ENCODE results near the gene PPP1R12B. TPM values are rescaled to one million over a fixed set of nuclear protein-coding genes. Genes with fewer than 3 reads are reported as not detected.

The PPP1R12B gene
- total RNA-seq, 2 experiments from 2014 or later, result 19.1 to 23.5 TPM

DNA sequence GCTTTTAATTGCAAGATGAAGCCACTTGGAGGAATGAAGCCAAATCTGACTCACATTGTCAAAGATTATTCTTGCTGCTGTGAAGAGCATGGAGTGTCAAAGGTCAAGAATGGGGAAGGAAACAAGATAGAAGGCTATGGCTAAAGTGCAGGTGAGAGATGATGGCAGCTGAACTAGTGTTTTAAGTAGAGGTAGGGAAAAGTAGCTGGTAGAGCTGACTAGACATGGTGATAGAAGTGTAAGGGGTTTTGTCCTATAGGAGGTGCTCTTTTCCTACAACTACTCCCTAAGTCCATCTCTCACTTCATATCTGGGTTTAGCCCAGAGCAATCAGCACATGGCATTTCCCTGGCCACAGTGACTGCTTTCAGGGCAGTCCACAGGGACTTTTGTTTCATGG lies 18.6 kb upstream of the PPP1R12B start:
- Histone ChIP-seq H3K36me3 (ENCODE audit: insufficient read depth, low read length) (peaks cover 66% of the 10 kb centered on the region), H4K20me1 (ENCODE audit: insufficient read depth, low read length) (no peaks in the 10 kb centered on the region; the same call in 1 of the 2 replicates), H3K27ac (ENCODE audit: low read depth, low read length, poor library complexity, severe bottlenecking) (no peak overlapping the region), H3K9me3 (ENCODE audit: low read length) (no peaks in the 10 kb centered on the region), H3K4me2 (ENCODE audit: low read length) (no peak overlapping the region), H3K4me3 (ENCODE audit: low read depth, low read length, poor library complexity, severe bottlenecking) (no peak overlapping the region), H3K4me1 (ENCODE audit: insufficient read depth, low read length, poor library complexity, severe bottlenecking) (no peaks in the 10 kb centered on the region), H3K79me2 (ENCODE audit: insufficient read depth, low read depth, low read length) (no peaks in the 10 kb centered on the region), H3K9me2 (ENCODE audit: insufficient read depth, low read length) (no peaks in the 10 kb centered on the region), H2AFZ (ENCODE audit: low read length) (no peak overlapping the region)
- BruUV-seq (replicated peaks), result no TSS peak
- TF ChIP-seq, protein P1, sequence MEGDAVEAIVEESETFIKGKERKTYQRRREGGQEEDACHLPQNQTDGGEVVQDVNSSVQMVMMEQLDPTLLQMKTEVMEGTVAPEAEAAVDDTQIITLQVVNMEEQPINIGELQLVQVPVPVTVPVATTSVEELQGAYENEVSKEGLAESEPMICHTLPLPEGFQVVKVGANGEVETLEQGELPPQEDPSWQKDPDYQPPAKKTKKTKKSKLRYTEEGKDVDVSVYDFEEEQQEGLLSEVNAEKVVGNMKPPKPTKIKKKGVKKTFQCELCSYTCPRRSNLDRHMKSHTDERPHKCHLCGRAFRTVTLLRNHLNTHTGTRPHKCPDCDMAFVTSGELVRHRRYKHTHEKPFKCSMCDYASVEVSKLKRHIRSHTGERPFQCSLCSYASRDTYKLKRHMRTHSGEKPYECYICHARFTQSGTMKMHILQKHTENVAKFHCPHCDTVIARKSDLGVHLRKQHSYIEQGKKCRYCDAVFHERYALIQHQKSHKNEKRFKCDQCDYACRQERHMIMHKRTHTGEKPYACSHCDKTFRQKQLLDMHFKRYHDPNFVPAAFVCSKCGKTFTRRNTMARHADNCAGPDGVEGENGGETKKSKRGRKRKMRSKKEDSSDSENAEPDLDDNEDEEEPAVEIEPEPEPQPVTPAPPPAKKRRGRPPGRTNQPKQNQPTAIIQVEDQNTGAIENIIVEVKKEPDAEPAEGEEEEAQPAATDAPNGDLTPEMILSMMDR (conservative IDR thresholded peaks at IDR 0.05; ENCODE audit: low read length), result peak; percentile 40; the same call in 1 of the 2 replicates
- TF ChIP-seq EZH2phosphoT487 (IDR thresholded peaks at IDR 0.05; ENCODE audit: borderline replicate concordance, low read depth, low read length), result no peak
- DNase-seq (ENCODE audit: low spot score), result no peak
- intact Hi-C loops (cut with micrococcal nuclease; ENCODE audit: unreplicated experiment), result no loop called here
- ChIA-PET POLR2A (interaction anchor here (1.5 to 2.1 kb wide), 2 partner anchors 8 to 12 kb away, joined by 5 to 7 read pairs; partner anchors contain the start of gene UBE2T), CTCF (ENCODE audit: unreplicated experiment) (no interaction called here)

DNA sequence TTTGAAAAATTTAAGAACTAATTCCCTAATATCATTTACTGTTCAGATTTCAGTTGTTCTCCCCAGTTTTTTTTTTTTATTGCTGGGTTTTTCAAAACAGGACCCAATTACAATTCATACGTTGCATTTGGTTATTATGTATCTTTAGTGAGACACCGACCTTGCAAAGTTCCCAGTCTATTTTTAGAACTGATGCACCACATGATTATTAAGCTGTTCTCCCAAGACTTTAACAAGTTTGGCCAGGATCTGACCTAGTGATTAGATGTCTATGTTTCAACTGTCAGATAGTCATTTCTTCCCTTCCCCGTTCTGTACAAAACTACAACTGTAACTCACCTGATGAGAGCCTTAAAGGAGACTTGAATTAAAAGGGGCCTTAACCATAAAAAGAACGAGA lies 14.6 kb upstream of the PPP1R12B start:
- Histone ChIP-seq H3K9me2 (ENCODE audit: insufficient read depth, low read length) (no peaks in the 10 kb centered on the region), H3K36me3 (ENCODE audit: insufficient read depth, low read length) (peaks cover 96% of the 10 kb centered on the region), H3K9me3 (ENCODE audit: low read length) (no peaks in the 10 kb centered on the region), H3K4me1 (ENCODE audit: insufficient read depth, low read length, poor library complexity, severe bottlenecking) (peaks cover 3% of the 10 kb centered on the region), H2AFZ (ENCODE audit: low read length) (no peak overlapping the region), H3K27ac (ENCODE audit: low read depth, low read length, poor library complexity, severe bottlenecking) (no peak overlapping the region), H3K4me2 (ENCODE audit: low read length) (no peak overlapping the region), H3K79me2 (ENCODE audit: insufficient read depth, low read depth, low read length) (peaks cover 27% of the 10 kb centered on the region), H3K4me3 (ENCODE audit: low read depth, low read length, poor library complexity, severe bottlenecking) (no peak overlapping the region), H4K20me1 (ENCODE audit: insufficient read depth, low read length) (peaks cover 3% of the 10 kb centered on the region; the same call in 1 of the 2 replicates)
- TF ChIP-seq, protein P1 (conservative IDR thresholded peaks at IDR 0.05; ENCODE audit: low read length), result no peak
- TF ChIP-seq EZH2phosphoT487 (IDR thresholded peaks at IDR 0.05; ENCODE audit: borderline replicate concordance, low read depth, low read length), result no peak
- BruUV-seq (replicated peaks), result TSS peak; percentile 7
- intact Hi-C loops (cut with micrococcal nuclease; ENCODE audit: unreplicated experiment), result no loop called here
- ChIA-PET CTCF (ENCODE audit: unreplicated experiment) (no interaction called here), POLR2A (interaction anchor here (0.7 kb wide), 1 partner anchor 406 kb away, joined by 6 read pairs; no protein-coding TSS in a partner anchor)
- no peak for DNase-seq (ENCODE audit: low spot score)

DNA sequence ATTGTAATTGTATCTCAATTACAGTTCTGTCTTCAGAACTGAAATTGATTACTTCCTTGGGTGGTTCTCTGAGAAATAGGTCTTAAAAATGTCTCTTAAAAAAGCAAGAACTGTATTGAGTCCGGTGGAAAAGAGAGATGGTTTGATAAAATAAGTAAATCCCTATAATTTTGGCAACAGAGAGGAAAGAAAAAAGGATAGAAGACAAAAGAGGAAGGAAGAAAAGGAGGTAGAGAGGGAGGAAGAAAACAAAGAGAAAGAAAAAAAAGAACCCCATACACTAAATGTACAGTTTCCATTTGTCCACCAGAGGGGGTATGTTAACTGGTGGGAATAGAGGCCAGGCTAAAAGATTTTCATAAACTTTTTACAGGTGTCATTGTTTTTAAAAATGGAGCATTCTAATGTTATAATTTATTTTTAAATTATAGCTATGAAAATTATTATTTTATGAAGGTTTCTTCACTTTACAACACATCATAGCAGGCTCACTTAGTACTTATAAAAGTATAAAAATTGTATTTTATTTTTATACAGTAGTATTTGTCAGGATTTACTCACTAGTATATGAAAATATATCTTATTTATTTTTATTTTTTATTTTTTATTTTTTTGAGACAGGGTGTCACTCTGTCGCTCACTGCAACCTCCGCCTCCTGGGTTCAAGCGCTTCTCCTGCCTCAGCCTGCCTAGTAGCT lies 4.7 kb upstream of the PPP1R12B start:
- ChIA-PET POLR2A (interaction anchor here (0.6 to 1.0 kb wide), 2 partner anchors 99 to 193 kb away, joined by 3 read pairs; no protein-coding TSS in a partner anchor), CTCF (ENCODE audit: unreplicated experiment) (no interaction called here)
- peak overlapping the region; percentile 55 for H3K27ac ChIP-seq (ENCODE audit: low read depth, low read length, poor library complexity, severe bottlenecking)
- H3K4me2 ChIP-seq (ENCODE audit: low read length), result peak overlapping the region; percentile 77
- intact Hi-C loops (cut with micrococcal nuclease; ENCODE audit: unreplicated experiment), result loop anchor here (1.0 to 10.0 kb wide), 4 partner anchors 228 to 661 kb away; partner anchors contain the start of gene TMEM183A
- H3K4me3 ChIP-seq (ENCODE audit: low read depth, low read length, poor library complexity, severe bottlenecking), result peak overlapping the region; percentile 51
- peak overlapping the region; percentile 99 for H2AFZ ChIP-seq (ENCODE audit: low read length)
- H3K4me1 ChIP-seq (ENCODE audit: insufficient read depth, low read length, poor library complexity, severe bottlenecking), result peaks cover 40% of the 10 kb centered on the region
- DNase-seq (ENCODE audit: low spot score), result peak; percentile 77
- peaks cover 14% of the 10 kb centered on the region; the same call in 1 of the 2 replicates for H4K20me1 ChIP-seq (ENCODE audit: insufficient read depth, low read length)
- BruUV-seq (replicated peaks), result no TSS peak
- H3K9me2 ChIP-seq (ENCODE audit: insufficient read depth, low read length), result no peaks in the 10 kb centered on the region
- TF ChIP-seq, protein P1 (conservative IDR thresholded peaks at IDR 0.05; ENCODE audit: low read length), result peak; percentile 94
- TF ChIP-seq EZH2phosphoT487 (IDR thresholded peaks at IDR 0.05; ENCODE audit: borderline replicate concordance, low read depth, low read length), result no peak
- H3K9me3 ChIP-seq (ENCODE audit: low read length), result no peaks in the 10 kb centered on the region
- peaks cover 24% of the 10 kb centered on the region for H3K79me2 ChIP-seq (ENCODE audit: insufficient read depth, low read depth, low read length)
- peaks cover 17% of the 10 kb centered on the region for H3K36me3 ChIP-seq (ENCODE audit: insufficient read depth, low read length)

Data from OCI-LY7 (cell line).